ENCODE data around the gene RAVER2. TPM values are rescaled to one million over a fixed set of nuclear protein-coding genes. Genes with fewer than 3 reads are reported as not detected.
"Not testable (repeated sequence)": the region's sequence is repeated elsewhere in the genome, so short reads cannot be mapped to it uniquely, and the experiment has no call there.

RAVER2 gene
- total and polyA plus RNA-seq, 9 donors = 17.8 to 23.0 (median 18.9) TPM

GRCh38 chr1:64759968-64760367 is 15.1 kb downstream of the RAVER2 start:
- no peak for DNase-seq
- peaks cover 3% of the 10 kb centered on the region for H3K9me3 ChIP-seq (replicated peaks; ENCODE audit: control insufficient read depth, low read depth, low read length)
- H3K4me3 ChIP-seq (ENCODE audit: low read length) = no peak overlapping the region
- H3K27ac ChIP-seq (ENCODE audit: low read length) = no peak overlapping the region
- no peaks in the 10 kb centered on the region for H3K36me3 ChIP-seq (ENCODE audit: control insufficient read depth, insufficient read depth, low read length)
- WGBS (ENCODE audit: insufficient coverage) = no CpG with 5 or more reads among the region's 1 CpG
- no peaks in the 10 kb centered on the region for H3K4me1 ChIP-seq (ENCODE audit: control insufficient read depth, insufficient read depth, low read length)
- no peaks in the 10 kb centered on the region for H3K27me3 ChIP-seq (ENCODE audit: control insufficient read depth, insufficient read depth, low read length)

- Histone ChIP-seq H3K9me3 (replicated peaks; ENCODE audit: control insufficient read depth, low read depth, low read length) (no peaks in the 10 kb centered on the region), H3K27ac (ENCODE audit: low read length) (no peak overlapping the region), H3K27me3 (ENCODE audit: control insufficient read depth, insufficient read depth, low read length) (no peaks in the 10 kb centered on the region), H3K4me3 (ENCODE audit: low read length) (no peak overlapping the region), H3K36me3 (ENCODE audit: control insufficient read depth, insufficient read depth, low read length) (peaks cover under 1% of the 10 kb centered on the region), H3K4me1 (ENCODE audit: control insufficient read depth, insufficient read depth, low read length) (no peaks in the 10 kb centered on the region)
- no CpG with 5 or more reads among the region's 1 CpG for WGBS (ENCODE audit: insufficient coverage)
- DNase-seq = no peak
These were observed 20.1 kb downstream of the RAVER2 start for GRCh38 chr1:64765012-64765411.

GRCh38 chr1:64765826-64766225 is 21.0 kb downstream of the RAVER2 start:
- Histone ChIP-seq H3K9me3 (replicated peaks; ENCODE audit: control insufficient read depth, low read depth, low read length) (peaks cover 2% of the 10 kb centered on the region), H3K27me3 (ENCODE audit: control insufficient read depth, insufficient read depth, low read length) (no peaks in the 10 kb centered on the region), H3K36me3 (ENCODE audit: control insufficient read depth, insufficient read depth, low read length) (peaks cover 2% of the 10 kb centered on the region), H3K4me1 (ENCODE audit: control insufficient read depth, insufficient read depth, low read length) (no peaks in the 10 kb centered on the region), H3K27ac (ENCODE audit: low read length) (no peak overlapping the region), H3K4me3 (ENCODE audit: low read length) (no peak overlapping the region)
- no CpG with 5 or more reads among the region's 2 CpGs for WGBS (ENCODE audit: insufficient coverage)
- no peak for DNase-seq

- no peak overlapping the region for H3K27ac ChIP-seq (ENCODE audit: low read length)
- H3K9me3 ChIP-seq (replicated peaks; ENCODE audit: control insufficient read depth, low read depth, low read length) = peaks cover 4% of the 10 kb centered on the region
- H3K36me3 ChIP-seq (ENCODE audit: control insufficient read depth, insufficient read depth, low read length) = peaks cover 2% of the 10 kb centered on the region
- DNase-seq = no peak
- H3K4me1 ChIP-seq (ENCODE audit: control insufficient read depth, insufficient read depth, low read length) = no peaks in the 10 kb centered on the region
- no peak overlapping the region for H3K4me3 ChIP-seq (ENCODE audit: low read length)
- no peaks in the 10 kb centered on the region for H3K27me3 ChIP-seq (ENCODE audit: control insufficient read depth, insufficient read depth, low read length)
- WGBS (ENCODE audit: insufficient coverage) = no CpG with 5 or more reads among the region's 3 CpGs
These were observed 21.6 kb downstream of the RAVER2 start for GRCh38 chr1:64766429-64766828.

GRCh38 chr1:64769482-64769881 is 24.6 kb downstream of the RAVER2 start:
- H3K9me3 ChIP-seq (replicated peaks; ENCODE audit: control insufficient read depth, low read depth, low read length) = peaks cover 8% of the 10 kb centered on the region
- no peaks in the 10 kb centered on the region for H3K27me3 ChIP-seq (ENCODE audit: control insufficient read depth, insufficient read depth, low read length)
- no CpG with 5 or more reads among the region's 1 CpG for WGBS (ENCODE audit: insufficient coverage)
- DNase-seq = no peak
- no peak overlapping the region for H3K27ac ChIP-seq (ENCODE audit: low read length)
- H3K4me1 ChIP-seq (ENCODE audit: control insufficient read depth, insufficient read depth, low read length) = no peaks in the 10 kb centered on the region
- H3K36me3 ChIP-seq (ENCODE audit: control insufficient read depth, insufficient read depth, low read length) = peaks cover 2% of the 10 kb centered on the region
- H3K4me3 ChIP-seq (ENCODE audit: low read length) = no peak overlapping the region

DNA sequence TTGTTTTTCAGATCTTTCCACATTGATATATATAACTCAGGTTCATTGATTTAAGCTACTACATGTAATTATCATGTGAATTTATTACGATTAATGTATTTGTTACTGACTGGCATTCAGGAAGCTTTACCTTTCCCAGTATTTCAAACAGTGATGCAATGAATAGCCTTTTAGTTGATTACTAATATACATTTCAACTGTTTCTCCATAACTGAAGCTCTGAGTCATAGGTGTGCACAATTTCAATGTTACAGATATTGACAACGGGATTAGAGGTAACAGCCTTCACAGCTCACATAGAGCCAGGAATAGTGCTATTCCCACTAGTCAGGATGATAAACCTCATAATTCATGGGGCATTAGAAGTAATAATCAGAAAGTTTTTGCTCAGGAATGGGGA is 25.1 kb downstream of the RAVER2 start:
- H3K27ac ChIP-seq (ENCODE audit: low read length) = no peak overlapping the region
- H3K4me3 ChIP-seq (ENCODE audit: low read length) = no peak overlapping the region
- H3K4me1 ChIP-seq (ENCODE audit: control insufficient read depth, insufficient read depth, low read length) = no peaks in the 10 kb centered on the region
- peaks cover 8% of the 10 kb centered on the region for H3K9me3 ChIP-seq (replicated peaks; ENCODE audit: control insufficient read depth, low read depth, low read length)
- WGBS (ENCODE audit: insufficient coverage) = no CpG with 5 or more reads among the region's 2 CpGs
- peaks cover 2% of the 10 kb centered on the region for H3K36me3 ChIP-seq (ENCODE audit: control insufficient read depth, insufficient read depth, low read length)
- DNase-seq = no peak
- H3K27me3 ChIP-seq (ENCODE audit: control insufficient read depth, insufficient read depth, low read length) = no peaks in the 10 kb centered on the region

DNA sequence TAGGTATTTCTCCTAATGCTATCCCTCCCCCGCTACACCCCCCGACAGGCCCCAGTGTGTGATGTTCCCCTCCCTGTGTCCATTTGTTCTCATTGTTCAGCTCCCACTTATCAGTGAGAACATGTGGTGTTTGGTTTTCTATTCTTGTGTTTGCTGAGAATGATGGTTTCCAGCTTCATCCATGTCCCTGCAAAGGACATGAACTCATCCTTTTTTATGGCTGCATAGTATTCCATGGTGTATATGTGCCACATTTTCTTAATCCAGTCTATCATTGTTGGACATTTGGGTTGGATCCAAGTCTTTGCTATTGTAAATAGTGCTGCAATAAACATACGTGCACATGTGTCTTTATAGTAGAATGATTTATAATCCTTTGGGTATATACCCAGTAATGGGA is 28.4 kb downstream of the RAVER2 start:
- H3K9me3 ChIP-seq (replicated peaks; ENCODE audit: control insufficient read depth, low read depth, low read length); H3K27me3 ChIP-seq (ENCODE audit: control insufficient read depth, insufficient read depth, low read length); H3K36me3 ChIP-seq (ENCODE audit: control insufficient read depth, insufficient read depth, low read length); H3K4me3 ChIP-seq (ENCODE audit: low read length); H3K27ac ChIP-seq (ENCODE audit: low read length); H3K4me1 ChIP-seq (ENCODE audit: control insufficient read depth, insufficient read depth, low read length); DNase-seq: not testable (repeated sequence)
- no CpG with 5 or more reads among the region's 3 CpGs for WGBS (ENCODE audit: insufficient coverage)

GRCh38 chr1:64775113-64775512 is 30.2 kb downstream of the RAVER2 start:
- H3K27me3 ChIP-seq (ENCODE audit: control insufficient read depth, insufficient read depth, low read length) = no peaks in the 10 kb centered on the region
- H3K4me3 ChIP-seq (ENCODE audit: low read length) = no peak overlapping the region
- H3K36me3 ChIP-seq (ENCODE audit: control insufficient read depth, insufficient read depth, low read length) = peaks cover 3% of the 10 kb centered on the region
- H3K4me1 ChIP-seq (ENCODE audit: control insufficient read depth, insufficient read depth, low read length) = no peaks in the 10 kb centered on the region
- no peak for DNase-seq
- H3K9me3 ChIP-seq (replicated peaks; ENCODE audit: control insufficient read depth, low read depth, low read length) = peaks cover 8% of the 10 kb centered on the region
- H3K27ac ChIP-seq (ENCODE audit: low read length) = no peak overlapping the region
- WGBS (ENCODE audit: insufficient coverage) = 83% methylated on average over 1 of the region's 3 CpGs

DNA sequence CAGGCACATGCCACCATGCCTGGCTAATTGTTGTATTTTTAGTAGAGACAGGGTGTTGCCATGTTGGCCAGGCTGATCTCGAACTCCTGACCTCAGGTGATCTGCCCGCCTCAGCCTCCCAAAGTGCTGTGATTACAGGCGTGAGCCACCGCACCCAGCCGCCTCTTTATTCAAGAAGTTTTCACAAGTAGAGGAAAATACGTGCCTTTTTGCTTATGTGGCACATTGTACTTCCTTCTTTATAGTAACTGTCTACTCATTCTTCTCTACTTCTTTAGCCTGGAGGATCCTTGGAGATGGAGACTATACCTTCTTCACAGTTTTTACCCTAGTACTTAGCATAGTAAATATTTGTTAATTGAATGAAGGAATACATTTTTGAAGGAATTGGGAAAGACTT is 37.2 kb downstream of the RAVER2 start:
- H3K4me1 ChIP-seq (ENCODE audit: control insufficient read depth, insufficient read depth, low read length); H3K4me3 ChIP-seq (ENCODE audit: low read length); H3K27ac ChIP-seq (ENCODE audit: low read length); H3K36me3 ChIP-seq (ENCODE audit: control insufficient read depth, insufficient read depth, low read length); DNase-seq; H3K27me3 ChIP-seq (ENCODE audit: control insufficient read depth, insufficient read depth, low read length); H3K9me3 ChIP-seq (replicated peaks; ENCODE audit: control insufficient read depth, low read depth, low read length): not testable (repeated sequence)
- WGBS (ENCODE audit: insufficient coverage) = 90% methylated on average over 3 of the region's 6 CpGs

GRCh38 chr1:64782848-64783247 is 38.0 kb downstream of the RAVER2 start:
- not testable (repeated sequence) for H3K27ac ChIP-seq (ENCODE audit: low read length); H3K4me1 ChIP-seq (ENCODE audit: control insufficient read depth, insufficient read depth, low read length); H3K4me3 ChIP-seq (ENCODE audit: low read length); H3K27me3 ChIP-seq (ENCODE audit: control insufficient read depth, insufficient read depth, low read length); H3K9me3 ChIP-seq (replicated peaks; ENCODE audit: control insufficient read depth, low read depth, low read length); H3K36me3 ChIP-seq (ENCODE audit: control insufficient read depth, insufficient read depth, low read length); DNase-seq
- no CpG with 5 or more reads among the region's 5 CpGs for WGBS (ENCODE audit: insufficient coverage)

DNA sequence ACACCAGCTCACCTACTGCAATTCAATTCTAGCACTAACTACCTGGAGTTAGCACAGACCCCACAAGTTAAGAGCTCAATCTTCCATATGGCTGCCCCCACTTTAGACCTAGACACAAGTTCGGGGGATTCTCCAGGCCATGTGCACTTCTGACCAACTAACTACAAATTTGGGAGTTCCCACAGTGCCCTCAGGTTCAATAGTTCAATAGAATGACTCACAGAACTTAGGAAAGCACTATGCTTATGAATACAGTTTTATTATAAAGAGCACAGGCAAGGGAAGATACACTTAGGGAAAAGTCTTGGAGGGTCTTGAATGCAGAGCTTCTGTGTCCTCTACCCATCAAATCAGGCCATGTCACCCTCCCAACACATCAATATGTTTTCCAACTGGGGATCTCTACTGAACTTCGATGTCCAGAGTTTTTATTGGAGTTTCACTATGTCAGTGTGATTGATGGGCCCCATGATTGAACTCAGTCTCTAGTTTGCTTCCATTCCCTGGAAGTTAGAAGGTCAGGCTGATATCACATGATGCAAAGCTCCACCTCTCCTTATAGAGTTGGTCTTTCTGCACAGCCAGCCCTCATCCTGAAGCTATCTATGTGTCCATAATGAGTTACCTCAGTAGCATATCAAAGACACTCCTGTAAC is 46.1 kb downstream of the RAVER2 start:
- Histone ChIP-seq H3K4me3 (ENCODE audit: low read length) (no peak overlapping the region), H3K27ac (ENCODE audit: low read length) (no peak overlapping the region), H3K4me1 (ENCODE audit: control insufficient read depth, insufficient read depth, low read length) (no peaks in the 10 kb centered on the region), H3K36me3 (ENCODE audit: control insufficient read depth, insufficient read depth, low read length) (peaks cover 9% of the 10 kb centered on the region), H3K9me3 (replicated peaks; ENCODE audit: control insufficient read depth, low read depth, low read length) (peaks cover 9% of the 10 kb centered on the region), H3K27me3 (ENCODE audit: control insufficient read depth, insufficient read depth, low read length) (no peaks in the 10 kb centered on the region)
- DNase-seq = no peak
- 100% methylated on average over 1 of the region's 2 CpGs for WGBS (ENCODE audit: insufficient coverage)
